ENCODE results near the gene LMX1A.

DNA sequence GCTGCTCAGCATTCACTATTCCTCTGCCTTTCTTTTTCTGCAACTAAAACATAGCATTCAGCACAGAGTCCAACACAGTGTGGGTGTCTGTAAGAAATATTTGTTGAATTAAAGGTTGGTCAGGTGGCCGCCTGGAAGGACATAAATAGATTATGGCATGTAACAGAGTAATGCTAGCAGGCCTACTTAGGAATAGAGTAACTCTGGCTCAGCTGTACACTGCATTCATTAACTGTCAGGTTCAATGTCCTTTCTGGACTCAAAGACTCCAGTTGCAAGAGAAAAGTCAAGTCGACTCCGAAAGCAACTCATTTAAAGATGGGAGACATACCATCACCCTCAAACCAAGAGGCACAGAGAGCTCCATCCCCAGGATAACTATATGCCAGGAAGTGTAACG is 116.0 kb downstream of the LMX1A start:
- no peak for TF ChIP-seq ZNF274 (IDR thresholded peaks at IDR 0.05; ENCODE audit: low read depth, low read length)
- TF ChIP-seq YY1 (IDR thresholded peaks at IDR 0.05; ENCODE audit: insufficient read depth, insufficient read length): no peak
- no peak for TF ChIP-seq SUZ12 (IDR thresholded peaks at IDR 0.05; ENCODE audit: extremely low read depth, insufficient read depth, insufficient read length)
